ENCODE results near the gene ZNF354C.

ZNF354C gene

DNA sequence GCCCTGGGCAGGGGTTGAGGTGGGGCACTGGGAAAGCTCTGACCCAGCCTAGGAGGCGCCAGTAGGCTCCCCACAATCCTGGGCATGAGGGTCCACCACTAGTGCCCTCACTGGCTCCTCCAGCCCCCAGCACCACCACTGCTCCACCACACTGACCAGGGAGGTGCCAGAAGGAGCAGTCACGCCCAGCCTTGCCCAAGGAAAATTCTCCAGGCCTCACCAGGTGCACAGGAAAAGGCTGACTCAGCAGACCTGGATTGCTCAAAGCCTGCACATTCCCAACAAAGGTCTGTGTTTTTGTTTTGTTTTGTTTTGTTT, 62.9 kb downstream of the ZNF354C start:
- no peak overlapping the region for H3K4me3 ChIP-seq (ENCODE audit: low read depth, low read length)
- no peaks in the 10 kb centered on the region for H3K4me1 ChIP-seq (ENCODE audit: control insufficient read depth, insufficient read depth, low read length, unreplicated experiment)
- H3K27me3 ChIP-seq (ENCODE audit: insufficient read depth, low read length) = no peaks in the 10 kb centered on the region
- H3K36me3 ChIP-seq (ENCODE audit: insufficient read depth, low read length) = peaks cover 29% of the 10 kb centered on the region
- H3K27ac ChIP-seq (ENCODE audit: low read depth, low read length) = no peak overlapping the region
- no peaks in the 10 kb centered on the region for H3K79me2 ChIP-seq (ENCODE audit: control insufficient read depth, insufficient read depth, low read length, unreplicated experiment)
- no peak overlapping the region for H2AFZ ChIP-seq (ENCODE audit: low read length, unreplicated experiment)

DNA sequence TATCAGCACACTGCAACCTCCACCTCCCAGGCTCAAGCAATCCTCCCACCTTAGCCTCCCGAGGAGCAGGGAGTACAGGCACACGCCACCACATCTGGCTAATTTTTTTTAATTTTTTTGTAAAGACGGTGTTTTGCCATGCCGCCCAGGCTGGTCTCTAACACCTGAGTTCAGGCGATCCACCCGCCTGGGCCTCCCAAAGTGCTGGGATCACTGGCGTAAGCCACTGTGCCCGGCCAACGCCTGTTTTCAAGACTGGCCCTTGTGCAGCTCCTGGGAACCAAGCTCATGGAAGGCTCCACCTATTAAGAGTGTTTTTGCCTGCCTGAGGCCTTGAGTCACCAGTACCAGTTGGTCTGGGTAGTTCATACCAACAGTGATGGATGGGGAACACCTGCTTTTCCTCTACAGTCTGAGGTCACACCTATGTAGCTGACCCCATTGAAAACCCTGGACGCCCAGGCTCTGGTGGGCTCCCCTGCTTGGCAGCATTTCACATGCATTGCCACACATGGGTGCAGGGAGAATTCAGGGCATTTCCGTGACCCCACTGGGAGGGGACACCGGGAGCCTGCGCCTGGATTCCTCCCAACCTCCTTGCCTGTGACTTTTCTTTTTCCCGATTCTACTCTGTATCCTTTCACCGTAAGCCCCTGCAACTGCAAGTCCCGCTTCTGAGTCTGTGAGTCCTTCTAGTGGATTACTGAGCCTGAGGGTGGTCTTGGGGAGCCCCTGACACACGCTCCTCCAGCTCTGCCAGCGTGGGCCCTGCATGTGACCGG, 63.5 kb downstream of the ZNF354C start:
- Histone ChIP-seq H3K4me3 (ENCODE audit: low read depth, low read length) (no peak overlapping the region), H3K27ac (ENCODE audit: low read depth, low read length) (no peak overlapping the region), H2AFZ (ENCODE audit: low read length, unreplicated experiment) (no peak overlapping the region), H3K79me2 (ENCODE audit: control insufficient read depth, insufficient read depth, low read length, unreplicated experiment) (no peaks in the 10 kb centered on the region), H3K36me3 (ENCODE audit: insufficient read depth, low read length) (peaks cover 26% of the 10 kb centered on the region; the same call in 1 of the 2 replicates), H3K27me3 (ENCODE audit: insufficient read depth, low read length) (no peaks in the 10 kb centered on the region), H3K4me1 (ENCODE audit: control insufficient read depth, insufficient read depth, low read length, unreplicated experiment) (no peaks in the 10 kb centered on the region)

DNA sequence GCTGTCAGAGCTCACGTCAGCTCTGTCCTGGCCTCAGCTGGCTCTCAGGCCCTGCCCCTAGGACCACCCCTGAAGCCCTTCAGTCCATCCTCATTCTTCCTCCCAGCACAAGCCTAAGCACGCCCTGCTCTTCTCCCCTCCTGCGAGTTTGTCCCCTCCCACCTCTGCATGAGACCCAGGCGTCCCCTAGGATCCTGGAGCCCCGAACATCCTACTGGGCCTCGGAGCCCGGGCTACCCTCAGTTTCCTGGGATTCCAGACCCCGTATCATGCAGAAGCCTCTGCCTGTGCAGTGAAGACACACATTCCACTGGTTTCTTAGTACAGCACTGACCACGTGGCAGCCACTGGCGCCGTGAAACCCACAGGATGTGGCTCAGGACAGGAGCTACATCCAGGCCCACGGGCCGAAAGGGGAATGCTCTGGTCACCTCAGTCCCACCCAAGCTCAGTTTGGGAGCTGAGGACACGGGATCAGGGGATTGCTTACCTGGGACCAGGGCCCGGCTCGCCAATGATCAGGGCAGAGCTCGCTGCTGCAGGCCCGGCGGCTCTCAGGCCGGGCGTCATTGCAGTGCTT, 64.2 kb downstream of the ZNF354C start:
- Histone ChIP-seq H3K27me3 (ENCODE audit: insufficient read depth, low read length) (no peaks in the 10 kb centered on the region), H3K4me1 (ENCODE audit: control insufficient read depth, insufficient read depth, low read length, unreplicated experiment) (no peaks in the 10 kb centered on the region), H3K27ac (ENCODE audit: low read depth, low read length) (no peak overlapping the region), H3K36me3 (ENCODE audit: insufficient read depth, low read length) (peaks cover 28% of the 10 kb centered on the region; the same call in 1 of the 2 replicates), H3K4me3 (ENCODE audit: low read depth, low read length) (no peak overlapping the region), H2AFZ (ENCODE audit: low read length, unreplicated experiment) (no peak overlapping the region), H3K79me2 (ENCODE audit: control insufficient read depth, insufficient read depth, low read length, unreplicated experiment) (no peaks in the 10 kb centered on the region)

DNA sequence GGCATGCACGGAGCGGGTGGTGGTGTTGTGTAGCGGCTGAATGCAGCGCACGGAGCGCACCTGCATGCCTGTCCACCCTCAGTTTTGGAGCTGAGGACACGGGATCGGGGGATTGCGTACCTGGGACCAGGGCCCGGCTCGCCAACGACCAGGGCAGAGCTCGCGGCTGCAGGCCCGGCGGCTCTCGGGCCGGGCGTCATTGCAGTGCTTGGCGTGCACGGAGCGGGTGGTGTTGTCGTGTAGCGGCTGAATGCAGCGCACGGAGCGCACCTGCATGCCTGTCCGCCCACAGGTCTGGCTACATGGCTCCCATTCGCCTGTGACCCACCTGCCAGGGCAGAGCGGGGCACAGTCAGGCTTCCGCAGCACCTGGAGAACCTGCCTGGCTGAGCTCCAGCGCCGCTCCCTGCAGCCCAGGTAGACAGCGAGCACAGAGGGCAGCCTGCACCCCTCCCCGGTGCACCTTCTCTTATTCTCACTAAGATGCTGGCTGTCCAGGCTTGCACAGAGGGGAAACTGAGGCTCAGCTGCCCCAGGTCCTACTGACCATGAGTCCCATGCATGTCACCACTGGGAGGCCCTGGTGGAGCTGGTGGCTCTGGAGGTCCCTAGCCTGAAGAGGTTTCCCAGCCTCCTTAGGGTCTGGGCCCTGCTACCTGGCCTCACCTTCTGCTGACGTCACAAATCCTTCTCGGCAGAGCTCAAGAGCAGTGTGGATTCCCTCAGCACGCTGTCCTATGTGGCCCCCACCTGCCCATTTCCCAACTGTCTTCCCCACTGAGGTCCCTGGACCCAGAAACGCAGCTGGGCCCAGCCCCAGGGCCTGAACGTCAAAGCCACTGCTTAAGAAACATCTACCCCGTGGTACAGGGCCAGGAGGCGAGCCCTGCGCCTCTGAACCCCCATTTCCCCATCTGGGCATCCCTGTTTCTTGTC, 64.9 kb downstream of the ZNF354C start:
- H3K79me2 ChIP-seq (ENCODE audit: control insufficient read depth, insufficient read depth, low read length, unreplicated experiment) = no peaks in the 10 kb centered on the region
- H3K36me3 ChIP-seq (ENCODE audit: insufficient read depth, low read length) = peaks cover 28% of the 10 kb centered on the region; the same call in 1 of the 2 replicates
- no peak overlapping the region for H2AFZ ChIP-seq (ENCODE audit: low read length, unreplicated experiment)
- H3K27ac ChIP-seq (ENCODE audit: low read depth, low read length) = no peak overlapping the region
- no peaks in the 10 kb centered on the region for H3K4me1 ChIP-seq (ENCODE audit: control insufficient read depth, insufficient read depth, low read length, unreplicated experiment)
- H3K4me3 ChIP-seq (ENCODE audit: low read depth, low read length) = no peak overlapping the region
- H3K27me3 ChIP-seq (ENCODE audit: insufficient read depth, low read length) = no peaks in the 10 kb centered on the region

DNA sequence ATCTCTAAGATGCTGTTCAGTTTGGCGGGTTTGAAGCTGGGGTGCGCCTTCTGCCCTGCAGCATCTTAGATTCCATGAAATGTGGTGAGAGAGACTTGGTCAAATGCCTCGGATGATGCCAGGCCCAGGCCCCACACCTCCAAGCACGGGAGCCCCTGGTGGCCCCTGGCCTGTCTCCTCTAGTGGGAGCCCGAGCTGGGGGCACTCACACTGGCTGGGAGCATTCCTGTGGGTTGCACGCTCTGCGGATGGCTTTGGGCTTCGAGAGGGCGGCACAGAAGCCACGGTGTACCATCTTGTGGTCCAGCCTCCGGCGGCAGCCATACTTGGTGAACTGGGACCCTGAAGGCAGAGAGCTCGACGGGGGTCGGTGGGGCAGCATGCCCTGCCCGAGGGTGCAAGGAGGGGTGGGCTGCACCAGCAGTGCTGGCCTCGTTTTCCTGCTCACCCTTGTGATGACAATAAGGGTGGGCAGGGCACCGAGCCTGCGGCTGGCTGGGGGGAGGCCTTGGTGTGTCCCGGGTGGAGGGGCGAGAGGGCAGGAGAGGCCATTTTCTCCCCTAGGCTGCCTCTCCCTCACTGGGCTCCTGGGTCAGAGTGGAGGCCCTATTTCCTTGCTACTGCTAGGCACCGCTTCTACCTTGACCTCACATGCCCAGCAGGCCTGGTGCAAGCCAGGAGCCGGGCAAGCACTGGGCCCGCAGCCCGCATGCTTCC, 65.8 kb downstream of the ZNF354C start:
- Histone ChIP-seq H3K27ac (ENCODE audit: low read depth, low read length) (no peak overlapping the region), H3K36me3 (ENCODE audit: insufficient read depth, low read length) (peaks cover 22% of the 10 kb centered on the region; the same call in 1 of the 2 replicates), H3K4me1 (ENCODE audit: control insufficient read depth, insufficient read depth, low read length, unreplicated experiment) (no peaks in the 10 kb centered on the region), H3K27me3 (ENCODE audit: insufficient read depth, low read length) (no peaks in the 10 kb centered on the region), H3K4me3 (ENCODE audit: low read depth, low read length) (no peak overlapping the region), H2AFZ (ENCODE audit: low read length, unreplicated experiment) (no peak overlapping the region), H3K79me2 (ENCODE audit: control insufficient read depth, insufficient read depth, low read length, unreplicated experiment) (no peaks in the 10 kb centered on the region)

DNA sequence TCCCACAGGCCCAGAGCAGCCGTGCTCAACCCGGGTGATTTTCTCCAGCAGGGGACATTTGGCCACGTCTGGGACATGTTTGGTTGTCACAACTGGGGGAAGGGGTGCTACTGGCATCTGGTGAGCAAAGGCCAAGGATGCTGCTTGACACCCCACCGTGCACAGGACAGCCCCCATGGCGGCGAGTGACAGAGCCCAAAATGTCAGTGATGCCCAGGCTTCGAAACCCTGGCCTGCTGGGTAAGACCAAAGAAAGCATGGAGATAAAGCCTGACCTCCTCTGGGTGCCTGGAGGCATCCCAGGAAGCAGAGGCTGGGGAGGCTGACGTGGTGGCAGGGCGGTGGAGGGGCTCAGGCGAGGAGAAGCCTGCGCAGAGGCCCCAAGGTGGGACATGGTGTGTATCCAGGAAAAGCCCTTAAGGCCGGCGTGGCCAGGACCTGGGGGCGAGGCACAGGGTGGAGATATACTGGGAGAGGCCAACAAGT, 66.4 kb downstream of the ZNF354C start:
- Histone ChIP-seq H3K79me2 (ENCODE audit: control insufficient read depth, insufficient read depth, low read length, unreplicated experiment) (no peaks in the 10 kb centered on the region), H3K4me1 (ENCODE audit: control insufficient read depth, insufficient read depth, low read length, unreplicated experiment) (no peaks in the 10 kb centered on the region), H3K27me3 (ENCODE audit: insufficient read depth, low read length) (no peaks in the 10 kb centered on the region), H3K27ac (ENCODE audit: low read depth, low read length) (no peak overlapping the region), H3K36me3 (ENCODE audit: insufficient read depth, low read length) (peaks cover 19% of the 10 kb centered on the region; the same call in 1 of the 2 replicates), H3K4me3 (ENCODE audit: low read depth, low read length) (no peak overlapping the region), H2AFZ (ENCODE audit: low read length, unreplicated experiment) (no peak overlapping the region)

DNA sequence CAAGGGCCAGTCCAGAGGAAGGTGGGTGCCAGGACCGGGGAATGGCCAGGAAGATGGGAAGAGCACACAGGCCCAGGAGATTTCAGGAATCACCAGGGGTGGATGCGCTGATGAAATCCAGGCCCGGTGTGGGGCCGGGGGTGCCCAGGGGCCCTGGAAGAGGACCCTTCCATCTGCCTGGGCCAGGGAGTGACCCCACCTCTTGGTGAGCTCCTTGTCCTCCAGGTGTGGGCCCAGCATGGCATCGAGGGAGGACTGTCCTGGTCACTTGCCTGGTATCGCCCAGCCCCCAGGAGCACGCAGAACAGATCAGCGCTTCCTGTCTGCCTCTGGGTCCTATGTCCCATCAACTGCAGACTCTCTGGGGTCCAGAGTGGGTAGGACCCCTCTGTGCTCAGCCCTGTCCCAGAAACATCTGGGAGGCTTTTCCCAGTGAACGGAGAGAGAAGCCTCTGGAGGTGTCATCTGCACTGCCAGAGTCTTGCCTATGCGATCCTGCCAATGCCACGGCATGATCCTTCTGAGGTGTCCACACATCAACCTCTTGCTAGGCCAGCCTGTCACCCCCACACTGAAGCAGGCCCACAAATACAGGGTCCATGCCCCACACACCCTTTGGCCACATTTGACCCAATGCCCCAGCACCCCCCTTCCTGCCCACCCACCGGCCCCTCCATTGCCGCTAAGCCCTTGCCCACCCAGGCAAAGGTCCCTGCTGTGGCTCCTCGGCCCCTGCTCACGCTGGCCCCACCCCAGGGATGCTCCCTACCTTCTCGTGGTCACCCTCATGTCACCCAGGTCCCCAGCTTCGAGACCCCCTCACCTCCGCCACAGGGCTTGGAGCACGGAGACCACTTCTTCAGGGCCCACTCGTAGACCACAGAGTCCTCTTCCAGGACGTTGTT, 67.2 kb downstream of the ZNF354C start:
- no peaks in the 10 kb centered on the region for H3K79me2 ChIP-seq (ENCODE audit: control insufficient read depth, insufficient read depth, low read length, unreplicated experiment)
- no peaks in the 10 kb centered on the region for H3K4me1 ChIP-seq (ENCODE audit: control insufficient read depth, insufficient read depth, low read length, unreplicated experiment)
- H2AFZ ChIP-seq (ENCODE audit: low read length, unreplicated experiment) = no peak overlapping the region
- no peaks in the 10 kb centered on the region for H3K27me3 ChIP-seq (ENCODE audit: insufficient read depth, low read length)
- H3K36me3 ChIP-seq (ENCODE audit: insufficient read depth, low read length) = peaks cover 14% of the 10 kb centered on the region; the same call in 1 of the 2 replicates
- no peak overlapping the region for H3K27ac ChIP-seq (ENCODE audit: low read depth, low read length)
- no peak overlapping the region for H3K4me3 ChIP-seq (ENCODE audit: low read depth, low read length)

DNA sequence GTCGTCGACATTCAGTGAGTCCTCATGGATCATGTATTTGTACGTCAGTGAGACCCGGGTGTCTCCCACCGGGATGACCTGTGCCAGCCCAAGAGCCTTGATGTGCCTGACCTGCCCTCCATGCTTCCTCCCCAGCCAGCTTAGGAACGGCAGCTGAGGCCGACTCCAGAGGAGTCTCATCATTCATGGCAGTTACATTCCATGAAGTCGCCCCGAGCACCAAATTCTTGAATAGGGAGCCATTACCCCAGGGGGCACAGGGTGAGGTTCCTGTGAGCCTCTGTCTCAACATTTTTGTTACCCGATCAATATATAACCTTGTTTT, 67.8 kb downstream of the ZNF354C start:
- Histone ChIP-seq H2AFZ (ENCODE audit: low read length, unreplicated experiment) (no peak overlapping the region), H3K27ac (ENCODE audit: low read depth, low read length) (no peak overlapping the region), H3K4me3 (ENCODE audit: low read depth, low read length) (no peak overlapping the region), H3K4me1 (ENCODE audit: control insufficient read depth, insufficient read depth, low read length, unreplicated experiment) (no peaks in the 10 kb centered on the region), H3K79me2 (ENCODE audit: control insufficient read depth, insufficient read depth, low read length, unreplicated experiment) (no peaks in the 10 kb centered on the region), H3K36me3 (ENCODE audit: insufficient read depth, low read length) (peaks cover 14% of the 10 kb centered on the region; the same call in 1 of the 2 replicates), H3K27me3 (ENCODE audit: insufficient read depth, low read length) (no peaks in the 10 kb centered on the region)

DNA sequence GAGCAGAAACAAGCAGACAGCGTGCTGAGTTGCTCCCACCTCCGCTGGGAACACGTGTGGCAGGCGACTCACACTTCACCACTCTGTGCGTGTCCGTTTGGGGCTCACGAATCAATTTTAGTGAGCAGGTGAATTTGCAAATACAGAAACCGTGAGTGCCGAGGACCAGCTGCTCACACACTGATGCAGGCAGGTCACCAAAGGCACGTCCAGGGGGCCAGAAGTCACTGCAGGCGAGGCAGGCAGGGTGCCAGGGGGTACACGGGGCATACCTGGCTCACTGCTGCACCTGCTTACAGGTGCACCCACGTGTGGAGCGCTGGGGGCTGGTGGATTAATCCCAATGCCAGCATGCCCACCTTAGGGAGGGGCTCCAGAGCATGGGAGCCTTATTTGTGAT, 68.8 kb downstream of the ZNF354C start:
- Histone ChIP-seq H3K27me3 (ENCODE audit: insufficient read depth, low read length) (no peaks in the 10 kb centered on the region), H3K4me1 (ENCODE audit: control insufficient read depth, insufficient read depth, low read length, unreplicated experiment) (no peaks in the 10 kb centered on the region), H3K27ac (ENCODE audit: low read depth, low read length) (no peak overlapping the region), H3K79me2 (ENCODE audit: control insufficient read depth, insufficient read depth, low read length, unreplicated experiment) (no peaks in the 10 kb centered on the region), H3K4me3 (ENCODE audit: low read depth, low read length) (no peak overlapping the region), H3K36me3 (ENCODE audit: insufficient read depth, low read length) (peaks cover 14% of the 10 kb centered on the region; the same call in 1 of the 2 replicates), H2AFZ (ENCODE audit: low read length, unreplicated experiment) (no peak overlapping the region)
